HepG2 (cell line): ENCODE results near the gene CISD3. TPM values are rescaled to one million over a fixed set of nuclear protein-coding genes. Genes with fewer than 3 reads are reported as not detected.
"Not testable (repeated sequence)": the region's sequence is repeated elsewhere in the genome, so short reads cannot be mapped to it uniquely, and the experiment has no call there.

ENCODE experiments used
- ATAC-seq: fragments of 200-7000 bp; cut with Tn5 transposase; 3 replicates; pipeline ENCODE4 v1.9.1; 2020; ENCODE audit warnings: mild to moderate bottlenecking, moderate library complexity
- BruUV-seq: library from RNA; stranded (reverse); fragments of 400-500 nt; replicated peaks from 2 replicates; lab custom pipeline; 2021; lab: Mats Ljungman, UMichigan
- CTCF ChIA-PET: fragments of 300-600 bp; formaldehyde crosslinking; extraction: SDS; loops from one replicate; lab custom pipeline; 2021; ENCODE audit warnings: low total read pairs, inconsistent platforms, low intra/inter-chr PET ratio; lab: Yijun Ruan, JAX
- POLR2A ChIA-PET: fragments of 350-600 bp; sonication (Branson Sonifier 250); formaldehyde crosslinking; loops from one replicate; lab custom pipeline; 2020; ENCODE audit warnings: antibody characterized with exemption, inconsistent platforms; lab: Yijun Ruan, JAX
- DNase-seq: peaks from one replicate; pipeline ENCODE4 v3.0.0-alpha.2; 2015; ENCODE audit warnings: low spot score
- FAIRE-seq: peaks from 3 replicates; lab custom pipeline; 2011; peaks lifted over from hg19 to GRCh38; lab: Jason Lieb, UNC
- H2AFZ ChIP-seq: one replicate; pipeline ENCODE4 v1.6.1; 2011; ENCODE audit warnings: low read length, inconsistent platforms
- H3K27ac ChIP-seq: fragments of 300-600 bp; 3 replicates; pipeline ENCODE4 v1.8.0; 2011; ENCODE audit warnings: mixed run types, mild to moderate bottlenecking, mixed read lengths, low read length, inconsistent platforms; ENCODE audit not compliant: insufficient read depth; ENCODE audit errors: extremely low read length
- H3K27me3 ChIP-seq, 2 experiments: fragments of 200-600 bp in 1 of 2; 2 replicates in 1 of 2; 3 replicates in 1 of 2; pipeline versions ENCODE4 v1.6.0 to v1.8.0; 2011; ENCODE audit warnings: low read length in 2 of 2, mild to moderate bottlenecking in 2 of 2, moderate library complexity in 2 of 2, inconsistent platforms in 1 of 2; ENCODE audit not compliant: insufficient read depth in 2 of 2, control insufficient read depth in 1 of 2
- H3K36me3 ChIP-seq, 2 experiments: fragments of 200-600 bp in 1 of 2; replicated peaks in 1 of 2; 2 replicates in 1 of 2; 3 replicates in 1 of 2; pipeline versions ENCODE4 v1.5.1 to v1.8.0; 2011; ENCODE audit warnings: low read length in 2 of 2, inconsistent platforms in 1 of 2; ENCODE audit not compliant: insufficient read depth in 2 of 2, control insufficient read depth in 1 of 2
- H3K4me1 ChIP-seq: 2 replicates; pipeline ENCODE4 v1.5.1; 2012; ENCODE audit warnings: low read length, inconsistent platforms; ENCODE audit not compliant: insufficient read depth
- H3K4me2 ChIP-seq: 2 replicates; pipeline ENCODE4 v1.6.0; 2011; ENCODE audit warnings: low read depth, low read length, inconsistent platforms
- H3K4me3 ChIP-seq, 3 experiments: fragments of 200-600 bp in 1 of 3; sonication (generic), shearing (Covaris generic) in 1 of 3; replicated peaks in 1 of 3; 2 replicates each; pipeline ENCODE4 v1.5.1; 2011 to 2016; ENCODE audit warnings: low read length in 3 of 3, inconsistent platforms in 2 of 3, low read depth in 2 of 3, mild to moderate bottlenecking in 2 of 3, control low read depth in 1 of 3, mixed read lengths in 1 of 3; ENCODE audit not compliant: insufficient read depth in 1 of 3
- H3K79me2 ChIP-seq: one replicate; pipeline ENCODE4 v1.6.1; 2011; ENCODE audit warnings: low read length, inconsistent platforms; ENCODE audit not compliant: insufficient read depth
- H3K9ac ChIP-seq: 2 replicates; pipeline ENCODE4 v1.6.0; 2011; ENCODE audit warnings: mild to moderate bottlenecking, low read depth, low read length, inconsistent platforms; ENCODE audit not compliant: insufficient read depth
- H3K9me3 ChIP-seq: 2 replicates; pipeline ENCODE4 v1.5.1; 2012; ENCODE audit warnings: mild to moderate bottlenecking, low read length
- H4K20me1 ChIP-seq: 2 replicates; pipeline ENCODE4 v1.6.0; 2011; ENCODE audit warnings: inconsistent platforms, mild to moderate bottlenecking, low read length, moderate library complexity; ENCODE audit not compliant: insufficient read depth
- AGO2 ChIP-seq: fragments of 200-400 bp; formaldehyde crosslinking; optimal IDR thresholded peaks from 2 replicates; pipeline ENCODE3; 2017; ENCODE audit warnings: mild to moderate bottlenecking, low read depth, low read length, moderate library complexity
- ZNF646 ChIP-seq: sonication (generic); formaldehyde crosslinking; IDR thresholded peaks from 2 replicates; pipeline ENCODE4 v1.9.0; 2021; ENCODE audit warnings: mild to moderate bottlenecking, missing genetic modification reagents
- WGBS: methylation state at CpG from one replicate; pipeline ENCODE4 v1.1.6; 2017; ENCODE audit warnings: low lambda C conversion rate; 5-methylcytosine and 5-hydroxymethylcytosine counted together
- in situ Hi-C: cut with HindIII; loops from 2 replicates; pipeline ENCODE4 v1.10.0; 2017; ENCODE audit warnings: low pct_unique_long_range_greater_than_20kb; ENCODE audit not compliant: extremely low pct_ligation_motif_present
- intact Hi-C: fragments of 100-400 bp; cut with micrococcal nuclease; formaldehyde crosslinking; loops from one replicate; pipeline ENCODE4 v1.10.0; 2022; ENCODE audit not compliant: unreplicated experiment
- polyA plus RNA-seq, 8 experiments: library from polyadenylated mRNA; depleted of rRNA in 3 of 8; stranded (reverse) in 7 of 8; unstranded in 1 of 8; fragments of >200 nt; fragmentation: Illumina TruSeq in 4 of 8; extraction: Trizol in 4 of 8; gene quantifications; 2 replicates each; pipeline versions ENCODE4 v1.2.1 to v1.2.3, GENCODE V29; 2011 to 2016; ENCODE audit warnings: low read depth in 4 of 8, missing spikeins in 1 of 8, mixed read lengths in 1 of 8; ENCODE audit not compliant: insufficient read depth in 1 of 8
- total RNA-seq, 5 experiments: library from RNA; depleted of rRNA; stranded (reverse); fragments of >200 nt; fragmentation: Illumina TruSeq; extraction: Trizol; gene quantifications; 2 replicates each; pipeline ENCODE4 v1.2.3, GENCODE V29; 2016; ENCODE audit warnings: low read depth in 1 of 5
- TF ChIP-seq, protein P1 (sequence below): sonication (generic); formaldehyde crosslinking; IDR thresholded peaks from 2 replicates; pipeline ENCODE4 v1.5.1; 2020; ENCODE audit warnings: mild to moderate bottlenecking, missing genetic modification reagents, moderate library complexity

Gene CISD3
- total and polyA plus RNA-seq, 2 of the 13 experiments (the other 11 are each of a cell fraction or from before 2014, with no cell fraction given): 30.0 to 34.1 TPM

DNA sequence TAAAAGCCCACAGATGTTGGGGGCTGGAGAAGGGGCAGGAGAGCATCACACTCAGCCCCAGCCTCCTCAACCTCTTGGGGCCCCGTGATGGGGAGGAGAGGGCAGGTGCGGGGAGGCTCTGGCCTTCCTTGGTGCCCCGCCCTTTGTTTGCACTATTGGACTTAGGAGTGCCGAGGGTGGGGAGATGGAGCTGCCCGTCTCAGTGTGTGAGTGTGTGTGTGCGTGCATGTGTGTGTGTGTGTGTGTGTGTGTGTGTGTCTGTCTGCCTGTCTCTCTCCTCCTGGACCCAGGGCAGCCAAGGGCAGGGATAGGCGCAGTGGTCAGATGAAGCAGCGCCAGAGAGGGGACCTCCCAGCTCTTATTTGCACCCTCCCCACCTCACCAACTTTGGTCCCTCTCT lies 4.0 kb upstream of the CISD3 start:
- H3K27me3 ChIP-seq, H3K4me2 ChIP-seq, intact Hi-C loops, H3K79me2 ChIP-seq, DNase-seq, in situ Hi-C loops, H3K9ac ChIP-seq, H3K27ac ChIP-seq, FAIRE-seq, H3K4me3 ChIP-seq, H2AFZ ChIP-seq, H4K20me1 ChIP-seq, BruUV-seq, CTCF ChIA-PET, ATAC-seq, H3K9me3 ChIP-seq: not testable (repeated sequence)
- POLR2A ChIA-PET: interaction anchor here (1.1 to 5.5 kb wide), 4 partner anchors 9 to 52 kb away, joined by 3 to 38 read pairs (median 5); partner anchors contain the start of gene MLLT6
- Histone ChIP-seq H3K36me3 (peaks cover 19 to 27% of the 10 kb centered on the region in 2 experiments; a peak in 4 of 5 replicates), H3K4me1 (peaks cover 22% of the 10 kb centered on the region)
- WGBS: 65% methylated on average over 8 of the region's 8 CpGs
- TF ChIP-seq ZNF646 (CRISPR knock-in tag) (peak; percentile 50; the same call in 1 of the 2 replicates), AGO2 (peak; percentile 36)
- TF ChIP-seq, protein P1, sequence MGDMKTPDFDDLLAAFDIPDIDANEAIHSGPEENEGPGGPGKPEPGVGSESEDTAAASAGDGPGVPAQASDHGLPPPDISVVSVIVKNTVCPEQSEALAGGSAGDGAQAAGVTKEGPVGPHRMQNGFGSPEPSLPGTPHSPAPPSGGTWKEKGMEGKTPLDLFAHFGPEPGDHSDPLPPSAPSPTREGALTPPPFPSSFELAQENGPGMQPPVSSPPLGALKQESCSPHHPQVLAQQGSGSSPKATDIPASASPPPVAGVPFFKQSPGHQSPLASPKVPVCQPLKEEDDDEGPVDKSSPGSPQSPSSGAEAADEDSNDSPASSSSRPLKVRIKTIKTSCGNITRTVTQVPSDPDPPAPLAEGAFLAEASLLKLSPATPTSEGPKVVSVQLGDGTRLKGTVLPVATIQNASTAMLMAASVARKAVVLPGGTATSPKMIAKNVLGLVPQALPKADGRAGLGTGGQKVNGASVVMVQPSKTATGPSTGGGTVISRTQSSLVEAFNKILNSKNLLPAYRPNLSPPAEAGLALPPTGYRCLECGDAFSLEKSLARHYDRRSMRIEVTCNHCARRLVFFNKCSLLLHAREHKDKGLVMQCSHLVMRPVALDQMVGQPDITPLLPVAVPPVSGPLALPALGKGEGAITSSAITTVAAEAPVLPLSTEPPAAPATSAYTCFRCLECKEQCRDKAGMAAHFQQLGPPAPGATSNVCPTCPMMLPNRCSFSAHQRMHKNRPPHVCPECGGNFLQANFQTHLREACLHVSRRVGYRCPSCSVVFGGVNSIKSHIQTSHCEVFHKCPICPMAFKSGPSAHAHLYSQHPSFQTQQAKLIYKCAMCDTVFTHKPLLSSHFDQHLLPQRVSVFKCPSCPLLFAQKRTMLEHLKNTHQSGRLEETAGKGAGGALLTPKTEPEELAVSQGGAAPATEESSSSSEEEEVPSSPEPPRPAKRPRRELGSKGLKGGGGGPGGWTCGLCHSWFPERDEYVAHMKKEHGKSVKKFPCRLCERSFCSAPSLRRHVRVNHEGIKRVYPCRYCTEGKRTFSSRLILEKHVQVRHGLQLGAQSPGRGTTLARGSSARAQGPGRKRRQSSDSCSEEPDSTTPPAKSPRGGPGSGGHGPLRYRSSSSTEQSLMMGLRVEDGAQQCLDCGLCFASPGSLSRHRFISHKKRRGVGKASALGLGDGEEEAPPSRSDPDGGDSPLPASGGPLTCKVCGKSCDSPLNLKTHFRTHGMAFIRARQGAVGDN (CRISPR knock-in tag): peak; percentile 29; the same call in 1 of the 2 replicates
